ENCODE measurements around the gene CENPM. TPM values are rescaled to one million over a fixed set of nuclear protein-coding genes. Genes with fewer than 3 reads are reported as not detected.

Gene CENPM
- total and polyA plus RNA-seq, 2 experiments from 2014 or later = 50.0 to 61.6 TPM

GRCh38 chr22:41923595-41924276 is 23.2 kb downstream of the CENPM start (continued):
- no peak for TF ChIP-seq ETS1 (IDR thresholded peaks at IDR 0.05)
- no peak for TF ChIP-seq EZH2 (IDR thresholded peaks at IDR 0.05; ENCODE audit: low read depth, unreplicated experiment)
- no peak for TF ChIP-seq NANOG (IDR thresholded peaks at IDR 0.05; ENCODE audit: borderline replicate concordance)
- TF ChIP-seq JUNB (IDR thresholded peaks at IDR 0.05; ENCODE audit: unreplicated experiment) = no peak
- TF ChIP-seq, protein P1, sequence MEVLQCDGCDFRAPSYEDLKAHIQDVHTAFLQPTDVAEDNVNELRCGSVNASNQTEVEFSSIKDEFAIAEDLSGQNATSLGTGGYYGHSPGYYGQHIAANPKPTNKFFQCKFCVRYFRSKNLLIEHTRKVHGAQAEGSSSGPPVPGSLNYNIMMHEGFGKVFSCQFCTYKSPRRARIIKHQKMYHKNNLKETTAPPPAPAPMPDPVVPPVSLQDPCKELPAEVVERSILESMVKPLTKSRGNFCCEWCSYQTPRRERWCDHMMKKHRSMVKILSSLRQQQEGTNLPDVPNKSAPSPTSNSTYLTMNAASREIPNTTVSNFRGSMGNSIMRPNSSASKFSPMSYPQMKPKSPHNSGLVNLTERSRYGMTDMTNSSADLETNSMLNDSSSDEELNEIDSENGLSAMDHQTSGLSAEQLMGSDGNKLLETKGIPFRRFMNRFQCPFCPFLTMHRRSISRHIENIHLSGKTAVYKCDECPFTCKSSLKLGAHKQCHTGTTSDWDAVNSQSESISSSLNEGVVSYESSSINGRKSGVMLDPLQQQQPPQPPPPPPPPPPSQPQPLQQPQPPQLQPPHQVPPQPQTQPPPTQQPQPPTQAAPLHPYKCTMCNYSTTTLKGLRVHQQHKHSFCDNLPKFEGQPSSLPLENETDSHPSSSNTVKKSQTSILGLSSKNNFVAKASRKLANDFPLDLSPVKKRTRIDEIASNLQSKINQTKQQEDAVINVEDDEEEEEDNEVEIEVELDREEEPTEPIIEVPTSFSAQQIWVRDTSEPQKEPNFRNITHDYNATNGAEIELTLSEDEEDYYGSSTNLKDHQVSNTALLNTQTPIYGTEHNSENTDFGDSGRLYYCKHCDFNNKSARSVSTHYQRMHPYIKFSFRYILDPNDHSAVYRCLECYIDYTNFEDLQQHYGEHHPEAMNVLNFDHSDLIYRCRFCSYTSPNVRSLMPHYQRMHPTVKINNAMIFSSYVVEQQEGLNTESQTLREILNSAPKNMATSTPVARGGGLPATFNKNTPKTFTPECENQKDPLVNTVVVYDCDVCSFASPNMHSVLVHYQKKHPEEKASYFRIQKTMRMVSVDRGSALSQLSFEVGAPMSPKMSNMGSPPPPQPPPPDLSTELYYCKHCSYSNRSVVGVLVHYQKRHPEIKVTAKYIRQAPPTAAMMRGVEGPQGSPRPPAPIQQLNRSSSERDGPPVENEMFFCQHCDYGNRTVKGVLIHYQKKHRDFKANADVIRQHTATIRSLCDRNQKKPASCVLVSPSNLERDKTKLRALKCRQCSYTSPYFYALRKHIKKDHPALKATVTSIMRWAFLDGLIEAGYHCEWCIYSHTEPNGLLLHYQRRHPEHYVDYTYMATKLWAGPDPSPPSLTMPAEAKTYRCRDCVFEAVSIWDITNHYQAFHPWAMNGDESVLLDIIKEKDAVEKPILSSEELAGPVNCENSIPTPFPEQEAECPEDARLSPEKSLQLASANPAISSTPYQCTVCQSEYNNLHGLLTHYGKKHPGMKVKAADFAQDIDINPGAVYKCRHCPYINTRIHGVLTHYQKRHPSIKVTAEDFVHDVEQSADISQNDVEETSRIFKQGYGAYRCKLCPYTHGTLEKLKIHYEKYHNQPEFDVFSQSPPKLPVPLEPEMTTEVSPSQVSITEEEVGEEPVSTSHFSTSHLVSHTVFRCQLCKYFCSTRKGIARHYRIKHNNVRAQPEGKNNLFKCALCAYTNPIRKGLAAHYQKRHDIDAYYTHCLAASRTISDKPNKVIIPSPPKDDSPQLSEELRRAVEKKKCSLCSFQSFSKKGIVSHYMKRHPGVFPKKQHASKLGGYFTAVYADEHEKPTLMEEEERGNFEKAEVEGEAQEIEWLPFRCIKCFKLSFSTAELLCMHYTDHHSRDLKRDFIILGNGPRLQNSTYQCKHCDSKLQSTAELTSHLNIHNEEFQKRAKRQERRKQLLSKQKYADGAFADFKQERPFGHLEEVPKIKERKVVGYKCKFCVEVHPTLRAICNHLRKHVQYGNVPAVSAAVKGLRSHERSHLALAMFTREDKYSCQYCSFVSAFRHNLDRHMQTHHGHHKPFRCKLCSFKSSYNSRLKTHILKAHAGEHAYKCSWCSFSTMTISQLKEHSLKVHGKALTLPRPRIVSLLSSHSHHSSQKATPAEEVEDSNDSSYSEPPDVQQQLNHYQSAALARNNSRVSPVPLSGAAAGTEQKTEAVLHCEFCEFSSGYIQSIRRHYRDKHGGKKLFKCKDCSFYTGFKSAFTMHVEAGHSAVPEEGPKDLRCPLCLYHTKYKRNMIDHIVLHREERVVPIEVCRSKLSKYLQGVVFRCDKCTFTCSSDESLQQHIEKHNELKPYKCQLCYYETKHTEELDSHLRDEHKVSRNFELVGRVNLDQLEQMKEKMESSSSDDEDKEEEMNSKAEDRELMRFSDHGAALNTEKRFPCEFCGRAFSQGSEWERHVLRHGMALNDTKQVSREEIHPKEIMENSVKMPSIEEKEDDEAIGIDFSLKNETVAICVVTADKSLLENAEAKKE (CRISPR knock-in tag; IDR thresholded peaks at IDR 0.05) = no peak
- TF ChIP-seq ZNF331 (CRISPR knock-in tag; IDR thresholded peaks at IDR 0.05; ENCODE audit: low read depth) = no peak

GRCh38 chr22:41922940-41923594 is 23.9 kb downstream of the CENPM start:
- Mint-ChIP-seq H3K27ac (no peak overlapping the region), H3K9me3 (no peaks in the 10 kb centered on the region; the same call in 2 of the 3 replicates), H3K27me3 (ENCODE audit: insufficient read depth, low read depth, poor library complexity) (peaks cover 72% of the 10 kb centered on the region), H3K36me3 (ENCODE audit: low read depth) (no peaks in the 10 kb centered on the region; the same call in 2 of the 3 replicates), H3K4me3 (no peak overlapping the region), H3K4me1 (peaks cover 4% of the 10 kb centered on the region)
- no peaks in the 10 kb centered on the region for H3K79me2 ChIP-seq (replicated peaks; ENCODE audit: insufficient read depth)
- no peak overlapping the region for H3K4me2 ChIP-seq
- DNase-seq (ENCODE audit: low spot score) (no peak), ATAC-seq (no peak)
- peaks cover 15% of the 10 kb centered on the region; the same call in 1 of the 2 replicates for H3K4me1 ChIP-seq (ENCODE audit: insufficient read depth)
- H4K20me1 ChIP-seq (replicated peaks; ENCODE audit: insufficient read depth) = peaks cover 3% of the 10 kb centered on the region; the same call in 1 of the 2 replicates
- H2AFZ ChIP-seq = no peak overlapping the region
- TF ChIP-seq EZH2phosphoT487 (IDR thresholded peaks at IDR 0.05; ENCODE audit: unreplicated experiment) = no peak
- TF ChIP-seq ZNF114 (CRISPR knock-in tag; IDR thresholded peaks at IDR 0.05) = no peak
- no peak for TF ChIP-seq POLR2AphosphoS5 (IDR thresholded peaks at IDR 0.05; ENCODE audit: low read depth)
- no peak for TF ChIP-seq ETS1 (IDR thresholded peaks at IDR 0.05)
- TF ChIP-seq NANOG (IDR thresholded peaks at IDR 0.05; ENCODE audit: borderline replicate concordance) = no peak
- TF ChIP-seq ZNF331 (CRISPR knock-in tag; IDR thresholded peaks at IDR 0.05; ENCODE audit: low read depth) = no peak
- no peak for TF ChIP-seq CTCF (conservative IDR thresholded peaks at IDR 0.05; ENCODE audit: low read depth in 2 of 2)
- no peak for TF ChIP-seq JUNB (IDR thresholded peaks at IDR 0.05; ENCODE audit: unreplicated experiment)
- no peak for TF ChIP-seq CREB1 (CRISPR knock-in tag; IDR thresholded peaks at IDR 0.05; ENCODE audit: low read depth)
- H3K27ac ChIP-seq (ENCODE audit: low read depth) = no peak overlapping the region
- H3K9me2 ChIP-seq (ENCODE audit: insufficient read depth) = no peaks in the 10 kb centered on the region
- H3K4me3 ChIP-seq = no peak overlapping the region
- 0 out of 2 replicates have a peak, but pooled peaks cover 5% of the 10 kb centered on the region for H3F3A ChIP-seq (replicated peaks; ENCODE audit: low read depth)
- H3K36me3 ChIP-seq (ENCODE audit: insufficient read depth) = no peaks in the 10 kb centered on the region
- peaks cover 89% of the 10 kb centered on the region for H3K27me3 ChIP-seq (ENCODE audit: insufficient read depth)

All from GM23338 (cell line).